NCI-H128 (cell line): ENCODE data around the gene PTPRD.

Experiments
- DNase-seq: peaks from one replicate; lab custom pipeline; 2025; ENCODE audit not compliant: unreplicated experiment; lab: John Stamatoyannopoulos, UW

Gene PTPRD

DNA sequence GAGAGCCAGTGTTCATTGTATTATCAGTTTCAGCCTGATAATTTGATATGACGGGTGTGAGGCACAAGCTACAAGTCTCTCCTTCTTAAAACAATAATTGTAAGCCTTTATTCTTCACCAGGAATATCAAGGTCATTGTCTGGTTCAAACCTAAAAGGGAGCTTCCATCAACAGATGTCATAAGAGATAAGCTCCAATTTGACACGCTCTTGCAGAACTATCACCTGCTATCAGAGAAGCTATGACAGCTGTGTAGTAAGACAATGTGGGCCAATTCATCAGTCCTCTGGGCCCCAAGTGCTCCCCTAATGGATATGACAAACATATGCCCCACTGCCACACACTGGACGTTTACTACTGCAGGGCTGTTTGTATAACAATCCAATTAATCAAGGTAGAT, 1803.1 kb downstream of the PTPRD start:
- DNase-seq, result no peak

DNA sequence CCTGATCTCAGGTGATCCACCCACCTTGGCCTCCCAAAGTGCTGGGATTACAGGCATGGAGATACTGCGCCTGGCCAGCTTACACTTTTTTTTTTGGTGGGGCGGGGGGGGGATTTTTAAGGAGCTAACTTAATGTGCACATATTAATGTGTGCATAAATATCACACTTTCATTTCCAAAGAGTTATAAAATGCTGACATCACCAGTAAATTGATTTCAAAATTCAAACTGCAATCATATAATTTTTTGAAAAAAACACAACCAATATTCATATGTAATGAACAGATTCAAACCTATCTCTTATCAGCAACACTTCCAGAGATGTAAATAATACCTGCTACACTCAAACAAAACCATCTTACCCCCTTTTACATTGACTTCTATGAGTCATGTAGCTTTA, 1806.7 kb downstream of the PTPRD start:
- no peak for DNase-seq

DNA sequence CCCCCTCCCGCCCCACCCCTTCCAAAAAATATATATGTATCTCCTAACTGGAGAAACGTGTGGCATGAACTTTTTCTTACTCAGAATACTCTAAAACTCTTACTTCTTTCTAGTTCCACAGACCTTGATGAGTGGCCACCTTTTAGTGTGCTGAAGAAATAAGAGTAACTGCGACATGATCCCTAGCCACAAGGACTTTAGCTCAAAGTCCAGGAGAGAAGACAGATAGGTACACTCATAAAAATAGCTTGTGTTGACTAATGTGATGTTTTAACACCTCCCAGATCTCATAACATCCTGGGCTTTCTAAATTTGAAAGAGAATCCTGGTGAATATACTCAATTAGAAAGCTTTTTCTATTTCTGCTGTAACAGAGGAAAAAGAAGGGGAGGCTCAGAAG, 1808.2 kb downstream of the PTPRD start:
- DNase-seq, result no peak

GRCh38 chr9:8802242-8802641, 1810.6 kb downstream of the PTPRD start:
- no peak for DNase-seq

DNA sequence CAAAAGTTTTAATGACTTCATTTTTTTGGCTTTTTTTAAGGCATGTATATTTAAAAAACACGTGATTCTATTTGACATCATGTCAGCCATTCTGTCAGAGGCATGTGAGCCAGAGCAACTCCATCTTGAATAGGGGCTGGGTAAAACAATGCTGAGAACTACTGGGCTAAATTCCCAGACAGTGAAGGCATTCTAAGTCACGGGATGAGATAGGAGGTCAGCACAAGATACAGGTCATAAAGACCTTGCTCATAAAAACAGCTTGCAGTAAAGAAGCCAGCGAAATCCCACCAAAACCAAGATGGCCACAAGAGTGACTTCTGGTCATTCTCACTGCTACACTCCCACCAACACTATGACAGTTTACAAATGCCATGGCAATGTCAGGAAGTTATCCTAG, 1812.6 kb downstream of the PTPRD start:
- no peak for DNase-seq

DNA sequence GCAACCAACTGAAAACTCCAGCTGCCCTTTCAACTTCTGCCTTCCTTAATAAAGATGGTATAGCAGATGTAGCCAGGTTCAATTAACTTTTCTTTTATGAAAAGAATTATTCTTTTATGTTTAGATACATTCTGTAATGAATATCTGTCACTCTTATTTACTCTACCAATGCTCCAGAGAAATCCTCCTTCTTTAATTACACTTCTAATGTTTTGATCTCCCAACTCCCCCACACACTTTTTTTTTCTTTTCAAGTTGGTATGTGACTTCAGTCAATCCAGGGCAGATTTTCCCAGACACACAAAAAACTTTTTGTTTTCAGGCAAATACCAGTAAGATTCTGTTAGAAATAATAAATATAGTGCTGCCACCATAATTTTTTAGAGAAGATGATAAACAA, 1813.2 kb downstream of the PTPRD start:
- DNase-seq, result no peak

DNA sequence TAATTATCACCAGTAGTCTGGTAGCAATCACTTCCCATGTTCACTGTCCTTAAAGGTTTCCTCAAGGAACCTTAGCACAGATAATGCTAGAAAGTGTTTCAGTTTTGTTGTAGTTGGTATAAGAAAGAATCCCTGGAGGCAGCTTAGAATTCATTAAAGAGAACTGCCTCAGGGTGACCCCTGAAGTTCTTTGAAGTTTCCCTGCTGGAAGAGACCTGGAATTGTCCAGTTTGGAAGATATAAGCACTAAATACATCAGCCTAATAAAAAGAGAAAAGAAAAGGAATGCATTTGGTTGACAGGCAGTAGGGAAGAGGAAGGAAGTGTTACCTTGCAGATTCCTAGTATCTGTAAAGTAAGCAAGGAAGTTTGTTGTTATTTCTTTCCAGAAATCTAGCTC, 1813.6 kb downstream of the PTPRD start:
- DNase-seq, result no peak

GRCh38 chr9:8784838-8785237, 1828.0 kb downstream of the PTPRD start:
- no peak for DNase-seq

DNA sequence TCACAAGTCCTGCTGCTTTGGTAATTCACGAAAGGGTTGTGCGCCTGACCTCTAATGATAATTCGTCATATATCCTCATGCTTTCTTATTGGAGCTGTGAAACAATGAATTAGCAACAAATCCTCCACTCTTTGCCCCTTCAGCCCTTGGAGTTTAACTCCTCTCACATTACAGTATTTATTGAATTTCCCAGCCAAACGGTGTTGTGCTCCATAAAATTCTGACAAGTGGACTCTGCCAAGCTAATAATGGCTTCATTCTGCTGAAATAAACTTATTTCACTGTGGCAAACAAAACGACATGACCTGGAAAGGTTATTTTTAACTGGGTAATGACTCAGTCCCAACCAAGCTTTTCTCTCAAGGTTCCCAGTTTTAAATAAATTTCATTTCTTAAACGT, 1828.9 kb downstream of the PTPRD start:
- DNase-seq, result no peak

- DNase-seq, result no peak
Measured at GRCh38 chr9:8782237-8782636, 1830.6 kb downstream of the PTPRD start.

DNA sequence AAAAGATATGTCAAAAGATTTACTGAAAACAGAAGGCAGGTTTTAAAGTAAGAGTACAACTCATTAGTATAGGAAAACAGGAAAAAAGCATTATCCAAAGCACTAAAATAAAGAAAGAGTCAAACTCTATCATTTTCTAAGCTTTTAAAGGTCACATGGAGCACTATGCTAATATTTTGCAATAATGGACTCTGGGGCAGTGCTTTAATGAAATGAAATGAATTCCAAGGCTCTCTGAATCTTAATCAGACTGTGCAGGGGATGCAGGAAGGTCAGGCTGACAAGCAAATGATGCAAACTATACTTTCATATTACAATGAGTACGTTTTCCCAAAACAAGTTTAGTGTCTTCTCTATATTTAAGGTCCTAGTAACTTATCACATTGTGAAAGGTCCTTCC, 1831.3 kb downstream of the PTPRD start:
- no peak for DNase-seq

DNA sequence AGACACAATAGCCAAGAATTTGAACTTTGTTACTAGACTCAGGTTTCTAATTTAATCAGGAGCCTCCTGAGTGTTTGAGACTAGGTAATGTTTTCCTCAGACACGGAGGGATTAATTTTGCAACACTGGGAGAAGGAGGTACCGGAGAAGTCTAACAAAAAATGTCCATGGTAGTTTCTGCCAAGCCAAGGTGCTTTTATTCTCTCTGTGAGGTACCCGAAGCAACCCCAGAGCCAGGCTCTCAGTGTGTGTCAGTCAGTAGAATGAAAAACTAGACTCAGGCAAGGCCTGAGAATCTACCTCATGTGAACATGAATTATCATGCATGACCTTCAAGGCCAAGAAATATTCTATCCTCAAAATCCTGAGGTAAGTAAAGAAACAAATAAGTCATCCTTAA, 1832.4 kb downstream of the PTPRD start:
- DNase-seq, result no peak

DNA sequence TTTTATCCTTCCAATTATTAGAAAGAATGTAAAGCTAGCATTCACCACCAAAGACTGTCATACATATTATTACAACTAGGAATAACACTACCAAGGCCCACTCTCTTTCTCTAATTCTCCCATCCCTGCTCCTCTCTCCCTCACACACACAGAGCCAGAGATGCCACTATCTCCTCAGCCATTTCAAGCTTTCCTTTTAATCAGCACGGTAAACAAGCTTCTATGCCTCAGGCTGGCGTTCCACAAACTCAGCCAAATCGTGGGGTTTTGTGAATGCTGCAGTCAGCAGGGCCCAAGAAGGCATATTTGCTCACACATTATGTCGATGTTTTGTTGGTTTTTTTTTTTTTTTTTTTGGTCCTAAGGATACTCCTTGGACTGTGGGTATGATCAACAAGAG, 1833.3 kb downstream of the PTPRD start:
- no peak for DNase-seq

DNA sequence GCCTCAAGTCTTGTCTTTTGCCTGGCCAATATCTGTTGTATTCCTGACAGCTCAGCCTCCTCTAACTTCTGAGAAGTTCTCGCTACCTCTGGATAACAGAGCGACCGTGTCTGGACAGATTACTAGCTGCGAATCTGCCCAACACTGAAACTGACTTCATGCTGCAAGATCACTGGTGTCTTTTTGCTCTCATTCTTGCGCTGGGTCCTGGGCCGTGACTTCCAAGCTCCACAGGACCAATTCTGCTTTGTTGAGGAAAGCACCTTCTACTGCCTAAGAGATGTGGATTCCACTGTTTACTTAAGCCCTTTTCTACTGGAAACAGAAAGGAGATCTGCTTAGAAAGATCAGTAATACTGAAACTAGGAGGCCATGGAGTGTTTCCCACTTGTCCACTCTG, 1834.4 kb downstream of the PTPRD start:
- DNase-seq, result no peak

DNA sequence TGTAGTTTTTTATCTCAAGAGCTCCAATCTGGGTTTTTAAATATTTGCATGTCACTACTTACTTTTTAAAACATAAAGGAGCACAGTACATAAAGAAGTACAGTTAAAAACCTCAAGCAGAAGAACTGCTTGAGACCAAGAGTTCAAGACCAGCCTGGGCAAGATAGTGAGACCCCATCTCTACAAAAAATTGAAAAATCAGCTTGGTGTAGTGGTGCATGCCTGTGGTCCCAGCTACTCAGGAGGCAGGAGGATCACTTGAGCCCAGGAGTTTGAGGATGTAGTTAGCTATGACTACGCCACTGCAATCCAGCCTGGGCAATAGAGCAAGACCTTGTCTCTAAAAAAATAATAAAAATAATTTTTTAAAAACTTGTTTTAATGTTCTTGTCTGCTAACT, 1840.5 kb downstream of the PTPRD start:
- no peak for DNase-seq

GRCh38 chr9:8769153-8769552, 1843.6 kb downstream of the PTPRD start:
- DNase-seq, result no peak

DNA sequence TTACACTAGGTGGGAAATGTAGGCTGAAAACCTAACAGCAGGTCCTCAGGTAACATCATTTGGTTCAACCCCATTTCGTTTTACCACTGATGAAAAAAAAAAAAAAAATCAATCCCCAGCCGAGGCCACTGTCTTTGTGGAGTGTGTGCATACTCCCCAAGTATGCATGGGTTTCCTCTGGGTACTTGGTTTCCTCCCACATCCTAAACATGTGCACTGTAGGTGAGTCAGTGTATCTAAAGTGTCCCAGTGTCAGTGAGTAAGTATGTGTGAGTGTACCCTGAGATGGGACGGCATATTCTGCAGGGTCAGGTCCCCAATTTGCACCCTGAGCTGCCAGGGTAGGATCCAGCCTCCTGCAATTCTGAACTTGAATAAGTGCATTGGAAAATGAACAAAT, 1846.7 kb downstream of the PTPRD start:
- no peak for DNase-seq

DNA sequence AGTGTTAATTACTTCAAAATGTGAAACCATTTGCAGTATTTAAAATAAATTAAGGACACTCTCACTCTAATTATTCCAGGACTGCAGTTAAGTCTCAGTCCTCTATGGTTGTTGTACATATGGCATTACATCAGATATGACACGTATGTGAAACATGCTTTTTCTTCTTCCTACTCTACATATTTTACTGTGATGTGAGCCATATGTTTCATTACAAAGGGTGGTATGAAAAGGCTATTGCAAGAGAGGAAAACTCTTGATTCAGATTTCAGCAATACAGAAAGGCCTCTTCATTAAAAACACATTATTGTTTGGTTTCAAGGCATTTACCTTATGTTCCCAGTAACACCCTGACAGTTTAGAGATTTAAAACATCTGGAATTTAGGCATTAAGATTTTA, 1848.8 kb downstream of the PTPRD start:
- DNase-seq, result no peak

DNA sequence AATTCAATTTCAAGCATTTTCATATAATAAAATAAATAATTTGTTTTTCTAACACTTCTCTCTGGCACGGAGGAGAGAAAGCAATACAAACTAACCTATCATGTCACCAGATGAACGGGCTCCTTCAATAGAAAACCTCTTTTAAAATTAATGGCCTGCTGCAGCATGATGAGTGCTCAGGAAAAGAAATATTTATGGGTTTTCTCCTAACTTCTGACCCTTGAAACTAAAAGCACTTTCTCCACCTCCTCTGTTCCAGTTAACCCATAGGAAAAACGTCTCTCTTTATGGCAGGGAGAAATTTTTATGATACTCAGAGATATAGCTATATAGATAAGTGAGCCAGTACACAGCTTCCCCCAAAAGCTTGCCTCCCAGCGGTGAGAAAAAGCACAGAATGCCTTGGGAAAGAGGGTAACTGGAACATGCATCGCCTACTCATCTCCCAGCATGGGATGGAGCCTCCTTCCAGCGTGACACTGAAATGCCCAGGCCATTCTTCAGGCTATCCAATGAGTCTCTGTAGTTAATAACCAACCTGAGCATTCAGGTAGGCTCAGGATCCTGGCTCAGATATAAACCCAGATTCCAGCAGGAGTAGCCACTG, 1850.2 kb downstream of the PTPRD start:
- no peak for DNase-seq

- no peak for DNase-seq
Measured at GRCh38 chr9:8760000-8760767, 1852.6 kb downstream of the PTPRD start.

GRCh38 chr9:8757881-8758280, 1854.9 kb downstream of the PTPRD start:
- no peak for DNase-seq

DNA sequence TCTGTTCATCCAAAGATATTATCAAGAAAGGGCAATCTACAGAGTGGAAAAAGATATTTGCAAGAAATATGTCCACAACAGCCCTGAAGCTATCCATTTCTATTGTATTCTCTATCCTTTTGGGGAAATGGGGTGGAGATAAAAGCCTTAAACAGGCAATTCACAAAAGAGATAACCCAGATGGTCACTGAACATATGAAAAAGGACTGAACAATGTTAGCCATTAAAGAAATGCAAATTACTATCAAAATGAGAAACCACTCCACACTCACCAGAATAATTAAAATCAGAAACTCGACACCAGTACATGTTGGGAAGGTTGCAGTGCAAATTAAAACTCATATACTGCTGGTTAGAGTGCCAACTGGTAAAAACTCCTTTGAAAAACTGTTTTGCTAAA, 1858.1 kb downstream of the PTPRD start:
- DNase-seq, result no peak

- no peak for DNase-seq
Measured at GRCh38 chr9:8751406-8751930, 1861.3 kb downstream of the PTPRD start.
